ENCODE measurements around the gene KHK.

DNA sequence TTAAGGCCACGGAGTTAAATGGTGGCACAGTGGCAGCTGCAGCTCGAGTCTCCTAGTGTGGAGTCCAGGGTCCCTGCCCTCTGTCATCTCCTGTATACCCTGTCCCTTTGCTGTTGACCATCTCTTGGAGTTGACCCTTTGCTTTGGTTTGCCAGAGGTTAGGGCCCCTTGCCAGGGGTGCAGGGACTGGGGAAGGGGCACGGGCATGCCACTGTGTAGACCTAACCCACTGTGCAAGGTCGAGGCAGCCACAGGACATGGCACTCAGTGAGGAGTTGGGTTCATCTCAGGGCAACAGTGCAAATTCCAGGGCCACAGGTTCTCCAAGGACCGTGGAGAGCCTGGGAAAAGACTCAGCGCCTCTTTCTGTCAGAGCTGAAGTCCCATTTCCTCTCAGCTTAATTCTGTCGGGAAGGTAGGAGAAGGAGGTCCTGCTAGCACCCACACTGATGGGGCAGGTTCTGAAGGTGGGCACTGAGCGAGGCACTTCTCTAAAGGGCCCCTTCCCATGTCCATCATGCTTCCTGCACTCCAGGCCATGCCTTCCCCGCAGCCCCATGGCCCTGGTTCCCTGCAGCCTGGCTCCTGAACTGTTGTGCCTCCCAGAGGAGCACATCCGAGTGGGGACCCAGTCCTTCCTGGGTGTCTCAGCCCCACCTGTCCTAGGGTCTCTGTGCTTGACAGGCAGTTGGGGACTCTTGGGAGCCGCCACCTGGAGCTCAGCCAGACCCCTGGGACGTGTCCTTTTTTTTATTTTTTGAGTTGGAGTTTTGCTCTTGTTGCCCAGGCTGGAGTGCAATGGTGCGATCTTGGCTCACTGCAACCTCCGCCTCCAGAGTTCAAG, 2.8 kb downstream of the KHK start:
- TF ChIP-seq, protein P1, sequence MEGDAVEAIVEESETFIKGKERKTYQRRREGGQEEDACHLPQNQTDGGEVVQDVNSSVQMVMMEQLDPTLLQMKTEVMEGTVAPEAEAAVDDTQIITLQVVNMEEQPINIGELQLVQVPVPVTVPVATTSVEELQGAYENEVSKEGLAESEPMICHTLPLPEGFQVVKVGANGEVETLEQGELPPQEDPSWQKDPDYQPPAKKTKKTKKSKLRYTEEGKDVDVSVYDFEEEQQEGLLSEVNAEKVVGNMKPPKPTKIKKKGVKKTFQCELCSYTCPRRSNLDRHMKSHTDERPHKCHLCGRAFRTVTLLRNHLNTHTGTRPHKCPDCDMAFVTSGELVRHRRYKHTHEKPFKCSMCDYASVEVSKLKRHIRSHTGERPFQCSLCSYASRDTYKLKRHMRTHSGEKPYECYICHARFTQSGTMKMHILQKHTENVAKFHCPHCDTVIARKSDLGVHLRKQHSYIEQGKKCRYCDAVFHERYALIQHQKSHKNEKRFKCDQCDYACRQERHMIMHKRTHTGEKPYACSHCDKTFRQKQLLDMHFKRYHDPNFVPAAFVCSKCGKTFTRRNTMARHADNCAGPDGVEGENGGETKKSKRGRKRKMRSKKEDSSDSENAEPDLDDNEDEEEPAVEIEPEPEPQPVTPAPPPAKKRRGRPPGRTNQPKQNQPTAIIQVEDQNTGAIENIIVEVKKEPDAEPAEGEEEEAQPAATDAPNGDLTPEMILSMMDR (IDR thresholded peaks at IDR 0.05), result no peak
- no peak for TF ChIP-seq POLR2A (IDR thresholded peaks at IDR 0.05)
